H9 (cell line): Measurements from ENCODE around the gene KRTAP20-3. TPM values are rescaled to one million over a fixed set of nuclear protein-coding genes. Genes with fewer than 3 reads are reported as not detected.

Source experiments
- DNase-seq: peaks from one replicate; pipeline ENCODE4 v3.0.0-alpha.2; 2017
- H2AFZ ChIP-seq: one replicate; pipeline ENCODE4 v1.6.1; 2013; ENCODE audit warnings: mild to moderate bottlenecking, low read length, control low read depth, moderate library complexity
- H2AK5ac ChIP-seq: 2 replicates; pipeline ENCODE4 v1.6.1; 2013; ENCODE audit warnings: low read length, control low read depth, mixed read lengths; ENCODE audit not compliant: insufficient read length
- H2BK120ac ChIP-seq: one replicate; pipeline ENCODE4 v1.6.1; 2013; ENCODE audit warnings: low read depth, mild to moderate bottlenecking, low read length, control low read depth, inconsistent platforms; ENCODE audit not compliant: poor library complexity, severe bottlenecking
- H2BK12ac ChIP-seq: 2 replicates; pipeline ENCODE4 v1.6.1; 2013; ENCODE audit warnings: low read length, control low read depth, mixed read lengths, low read depth; ENCODE audit not compliant: insufficient read length
- H2BK15ac ChIP-seq: 2 replicates; pipeline ENCODE4 v1.6.1; 2013; ENCODE audit warnings: low read depth, low read length, control low read depth
- H2BK20ac ChIP-seq: one replicate; pipeline ENCODE4 v1.6.1; 2013; ENCODE audit warnings: low read depth, mild to moderate bottlenecking, low read length, control low read depth, inconsistent platforms; ENCODE audit not compliant: poor library complexity, severe bottlenecking
- H2BK5ac ChIP-seq: 2 replicates; pipeline ENCODE4 v1.6.1; 2013; ENCODE audit warnings: low read length, control low read depth, mixed read lengths; ENCODE audit not compliant: insufficient read length
- H3K14ac ChIP-seq: 2 replicates; pipeline ENCODE4 v1.6.1; 2013; ENCODE audit warnings: low read length, control low read depth; ENCODE audit not compliant: insufficient read depth
- H3K18ac ChIP-seq: 2 replicates; pipeline ENCODE4 v1.6.1; 2013; ENCODE audit warnings: low read depth, mild to moderate bottlenecking, mixed read lengths, low read length, control low read depth; ENCODE audit not compliant: insufficient read length
- H3K23ac ChIP-seq: 2 replicates; pipeline ENCODE4 v1.6.1; 2013; ENCODE audit warnings: low read length, control low read depth, mixed read lengths, low read depth; ENCODE audit not compliant: insufficient read length
- H3K23me2 ChIP-seq: 2 replicates; pipeline ENCODE4 v1.6.1; 2013; ENCODE audit warnings: low read depth, mild to moderate bottlenecking, mixed read lengths, low read length, control low read depth; ENCODE audit not compliant: insufficient read length, poor library complexity, severe bottlenecking
- H3K27ac ChIP-seq: 2 replicates; pipeline ENCODE4 v1.5.1; 2013; ENCODE audit warnings: low read length, control low read depth, mixed read lengths, low read depth; ENCODE audit not compliant: insufficient read length
- H3K27me3 ChIP-seq: 2 replicates; pipeline ENCODE4 v1.6.1; 2013; ENCODE audit warnings: low read length, control low read depth, inconsistent platforms; ENCODE audit not compliant: insufficient read depth
- H3K4ac ChIP-seq: 2 replicates; pipeline ENCODE4 v1.6.1; 2013; ENCODE audit warnings: low read depth, mild to moderate bottlenecking, control low read depth, inconsistent platforms, low read length, moderate library complexity
- H3K4me1 ChIP-seq: 2 replicates; pipeline ENCODE4 v1.6.1; 2013; ENCODE audit warnings: low read length, control low read depth, inconsistent platforms; ENCODE audit not compliant: insufficient read depth
- H3K4me2 ChIP-seq: 2 replicates; pipeline ENCODE4 v1.6.1; 2013; ENCODE audit warnings: low read length, control low read depth, mixed read lengths; ENCODE audit not compliant: insufficient read length, insufficient read depth
- H3K56ac ChIP-seq: 2 replicates; pipeline ENCODE4 v1.6.1; 2013; ENCODE audit warnings: low read depth, mild to moderate bottlenecking, mixed read lengths, low read length, control low read depth; ENCODE audit not compliant: insufficient read length
- H3K79me1 ChIP-seq: 2 replicates; pipeline ENCODE4 v1.6.1; 2013; ENCODE audit warnings: low read depth, mild to moderate bottlenecking, moderate library complexity, low read length, control low read depth, inconsistent platforms; ENCODE audit not compliant: insufficient read depth, poor library complexity, severe bottlenecking
- H3K79me2 ChIP-seq: 2 replicates; pipeline ENCODE4 v1.6.1; 2013; ENCODE audit warnings: low read length, control low read depth, inconsistent platforms; ENCODE audit not compliant: insufficient read depth
- H3K9ac ChIP-seq: 2 replicates; pipeline ENCODE4 v1.6.1; 2013; ENCODE audit warnings: low read length, control low read depth, mixed read lengths; ENCODE audit not compliant: insufficient read length; ENCODE audit errors: extremely low read depth
- H3K9me3 ChIP-seq: one replicate; pipeline ENCODE4 v1.6.1; 2013; ENCODE audit warnings: low read depth, low read length, inconsistent platforms; ENCODE audit not compliant: control insufficient read depth
- H3T11ph ChIP-seq: one replicate; pipeline ENCODE4 v1.6.1; 2013; ENCODE audit warnings: mild to moderate bottlenecking, low read length, control low read depth, inconsistent platforms
- H4K20me1 ChIP-seq: one replicate; pipeline ENCODE4 v1.6.1; 2013; ENCODE audit not compliant: control insufficient read depth, insufficient read length, insufficient read depth
- H4K5ac ChIP-seq: 2 replicates; pipeline ENCODE4 v1.6.1; 2013; ENCODE audit warnings: low read depth, mild to moderate bottlenecking, mixed read lengths, low read length, control low read depth; ENCODE audit not compliant: insufficient read length
- H4K8ac ChIP-seq: replicated peaks from 2 replicates; pipeline ENCODE4 v1.6.1; 2013; ENCODE audit warnings: low read length, control low read depth, mixed read lengths, low read depth; ENCODE audit not compliant: insufficient read length
- H4K91ac ChIP-seq: 2 replicates; pipeline ENCODE4 v1.6.1; 2013; ENCODE audit warnings: low read depth, mild to moderate bottlenecking, moderate library complexity, mixed read lengths, low read length, control low read depth; ENCODE audit not compliant: insufficient read length
- H3K27ac Mint-ChIP-seq, 3 experiments: 2 replicates in 2 of 3; 3 replicates in 1 of 3; pipeline ENCODE4 v1.8.0; 2020 to 2021; ENCODE audit warnings: mixed read lengths in 3 of 3, mild to moderate bottlenecking in 1 of 3, moderate library complexity in 1 of 3
- H3K27me3 Mint-ChIP-seq: 2 replicates; pipeline ENCODE4 v1.8.0; 2021; ENCODE audit warnings: low read depth, mild to moderate bottlenecking, moderate library complexity, mixed read lengths
- H3K36me3 Mint-ChIP-seq, 3 experiments: 2 replicates in 2 of 3; 3 replicates in 1 of 3; pipeline ENCODE4 v1.8.0; 2020 to 2021; ENCODE audit warnings: low read depth in 3 of 3, mixed read lengths in 3 of 3; ENCODE audit not compliant: insufficient read depth in 1 of 3
- H3K4me1 Mint-ChIP-seq, 2 experiments: 2 replicates each; pipeline ENCODE4 v1.8.0; 2020; ENCODE audit warnings: mixed read lengths in 2 of 2
- H3K4me3 Mint-ChIP-seq, 2 experiments: 2 replicates in 1 of 2; 3 replicates in 1 of 2; pipeline ENCODE4 v1.8.0; 2020 to 2021; ENCODE audit warnings: mild to moderate bottlenecking in 2 of 2, mixed read lengths in 2 of 2, moderate library complexity in 1 of 2
- H3K9me3 Mint-ChIP-seq, 2 experiments: 2 replicates in 1 of 2; 3 replicates in 1 of 2; pipeline ENCODE4 v1.8.0; 2020; ENCODE audit warnings: mild to moderate bottlenecking in 2 of 2, mixed read lengths in 2 of 2, moderate library complexity in 1 of 2
- WGBS: extraction: QIAGEN DNeasy Blood & Tissue Kit; methylation state at CpG from one replicate; pipeline ENCODE4 v1.1.7; 2013; ENCODE audit warnings: missing lambda C conversion rate, low lambda C conversion rate, mixed read lengths; ENCODE audit not compliant: insufficient read length; ENCODE audit errors: extremely low coverage; 5-methylcytosine and 5-hydroxymethylcytosine counted together
- total RNA-seq: library from RNA; stranded (reverse); gene quantifications from 2 replicates; pipeline ENCODE4 v1.2.1, GENCODE V29; 2021
- TF ChIP-seq, protein P1 (sequence below): fragments of 200-600 bp; sonication (generic); conservative IDR thresholded peaks from 3 replicates; pipeline ENCODE4 v1.8.0; 2021; ENCODE audit warnings: antibody characterized with exemption, mild to moderate bottlenecking

Gene KRTAP20-3
- total RNA-seq, 1 experiment from 2014 or later: not detected

DNA sequence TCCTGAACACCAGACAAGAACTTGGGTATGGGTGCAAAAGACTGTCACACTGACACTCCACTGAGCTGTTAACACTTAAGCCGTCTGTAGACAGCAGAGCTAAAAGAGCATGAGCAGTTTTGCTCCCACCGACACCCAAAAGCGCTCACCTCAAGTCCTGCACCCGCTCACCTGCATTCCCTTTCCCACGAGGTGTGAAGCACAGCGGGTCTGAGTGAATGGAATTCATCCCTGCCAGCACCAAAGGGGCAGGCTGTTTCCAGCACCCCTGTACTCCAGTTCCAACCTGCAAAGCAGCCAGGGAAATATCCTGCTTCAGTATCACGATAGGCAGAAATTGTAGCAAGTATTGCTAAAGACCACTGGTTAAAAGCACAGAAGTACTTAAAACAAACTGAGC lies 47.2 kb downstream of the KRTAP20-3 start:
- H2BK20ac ChIP-seq: no peak overlapping the region
- H2BK15ac ChIP-seq: no peak overlapping the region
- no peak overlapping the region; the same call in 1 of the 2 replicates for H3K14ac ChIP-seq
- H4K91ac ChIP-seq: no peak overlapping the region
- no peak overlapping the region for H3K4me3 Mint-ChIP-seq
- no peaks in the 10 kb centered on the region for H3K4me1 ChIP-seq
- H3K9me3 Mint-ChIP-seq: peaks cover 0 to 6% of the 10 kb centered on the region in 2 experiments; a peak in 1 of 5 replicates
- H3K56ac ChIP-seq: no peak overlapping the region
- H3K9me3 ChIP-seq: no peaks in the 10 kb centered on the region
- no peak overlapping the region for H2AFZ ChIP-seq
- no peak overlapping the region for H4K5ac ChIP-seq
- no peaks in the 10 kb centered on the region for H3K27me3 Mint-ChIP-seq
- peaks cover 0 to 15% (median 0%) of the 10 kb centered on the region in 3 experiments; a peak in 3 of 7 replicates for H3K36me3 Mint-ChIP-seq
- no peak overlapping the region for H2AK5ac ChIP-seq
- no peaks in the 10 kb centered on the region for H4K20me1 ChIP-seq
- no peak overlapping the region for H3K23ac ChIP-seq
- H3K27ac ChIP-seq: no peak overlapping the region
- no peaks in the 10 kb centered on the region for H3K23me2 ChIP-seq
- H3T11ph ChIP-seq: no peak overlapping the region
- H2BK120ac ChIP-seq: no peak overlapping the region
- H3K27me3 ChIP-seq: no peaks in the 10 kb centered on the region
- H2BK5ac ChIP-seq: no peak overlapping the region
- no peak overlapping the region for H3K4me2 ChIP-seq
- no CpG with 5 or more reads among the region's 7 CpGs for WGBS
- H3K79me1 ChIP-seq: no peaks in the 10 kb centered on the region
- H3K4ac ChIP-seq: no peak overlapping the region
- TF ChIP-seq, protein P1, sequence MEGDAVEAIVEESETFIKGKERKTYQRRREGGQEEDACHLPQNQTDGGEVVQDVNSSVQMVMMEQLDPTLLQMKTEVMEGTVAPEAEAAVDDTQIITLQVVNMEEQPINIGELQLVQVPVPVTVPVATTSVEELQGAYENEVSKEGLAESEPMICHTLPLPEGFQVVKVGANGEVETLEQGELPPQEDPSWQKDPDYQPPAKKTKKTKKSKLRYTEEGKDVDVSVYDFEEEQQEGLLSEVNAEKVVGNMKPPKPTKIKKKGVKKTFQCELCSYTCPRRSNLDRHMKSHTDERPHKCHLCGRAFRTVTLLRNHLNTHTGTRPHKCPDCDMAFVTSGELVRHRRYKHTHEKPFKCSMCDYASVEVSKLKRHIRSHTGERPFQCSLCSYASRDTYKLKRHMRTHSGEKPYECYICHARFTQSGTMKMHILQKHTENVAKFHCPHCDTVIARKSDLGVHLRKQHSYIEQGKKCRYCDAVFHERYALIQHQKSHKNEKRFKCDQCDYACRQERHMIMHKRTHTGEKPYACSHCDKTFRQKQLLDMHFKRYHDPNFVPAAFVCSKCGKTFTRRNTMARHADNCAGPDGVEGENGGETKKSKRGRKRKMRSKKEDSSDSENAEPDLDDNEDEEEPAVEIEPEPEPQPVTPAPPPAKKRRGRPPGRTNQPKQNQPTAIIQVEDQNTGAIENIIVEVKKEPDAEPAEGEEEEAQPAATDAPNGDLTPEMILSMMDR: no peak
- H3K27ac Mint-ChIP-seq: no peak overlapping the region
- no peak overlapping the region for H2BK12ac ChIP-seq
- DNase-seq: no peak
- H3K79me2 ChIP-seq: no peaks in the 10 kb centered on the region; the same call in 1 of the 2 replicates
- no peak overlapping the region for H3K9ac ChIP-seq
- H3K4me1 Mint-ChIP-seq: peaks cover 0 to 2% of the 10 kb centered on the region in 2 experiments; a peak in 2 of 4 replicates
- no peak overlapping the region for H3K18ac ChIP-seq
- H4K8ac ChIP-seq: no peak overlapping the region

Other genes starting within 250 kb of the KRTAP20-3 start
- gene KRTAP13-1, start 246.8 kb upstream of the KRTAP20-3 start, total RNA-seq: not detected in 2 replicates
- gene KRTAP13-3, start 216.9 kb upstream of the KRTAP20-3 start, total RNA-seq: not detected in 2 replicates
- 0.39 and 0.68 TPM in 2 replicates for gene KRTAP13-4, start 212.6 kb upstream of the KRTAP20-3 start, total RNA-seq
- gene KRTAP15-1, start 202.6 kb upstream of the KRTAP20-3 start, total RNA-seq: not detected in 2 replicates
- gene KRTAP19-1, start 162.5 kb upstream of the KRTAP20-3 start, total RNA-seq: not detected in 2 replicates
- not detected in 2 replicates for gene KRTAP19-2, start 155.4 kb upstream of the KRTAP20-3 start, total RNA-seq
- gene KRTAP19-3, start 150.9 kb upstream of the KRTAP20-3 start, total RNA-seq: not detected in 2 replicates
- gene KRTAP19-4, start 145.7 kb upstream of the KRTAP20-3 start, total RNA-seq: not detected in 2 replicates
- gene KRTAP19-5, start 140.7 kb upstream of the KRTAP20-3 start, total RNA-seq: not detected in 2 replicates
- gene KRTAP19-6, start 101.0 kb upstream of the KRTAP20-3 start, total RNA-seq: not detected in 2 replicates
- not detected in 2 replicates for gene KRTAP19-7, start 81.5 kb upstream of the KRTAP20-3 start, total RNA-seq
- not detected in 2 replicates for gene KRTAP22-2, start 52.5 kb upstream of the KRTAP20-3 start, total RNA-seq
- not detected in 2 replicates for gene KRTAP6-3, start 50.4 kb upstream of the KRTAP20-3 start, total RNA-seq
- not detected in 2 replicates for gene KRTAP6-2, start 44.0 kb upstream of the KRTAP20-3 start, total RNA-seq
- not detected in 2 replicates for gene KRTAP22-1, start 41.8 kb upstream of the KRTAP20-3 start, total RNA-seq
- not detected in 2 replicates for gene KRTAP6-1, start 28.9 kb upstream of the KRTAP20-3 start, total RNA-seq
- not detected in 2 replicates for gene KRTAP20-1, start 26.4 kb upstream of the KRTAP20-3 start, total RNA-seq
- not detected in 2 replicates for gene KRTAP20-4, start 22.2 kb upstream of the KRTAP20-3 start, total RNA-seq
- gene KRTAP20-2, start 7.7 kb upstream of the KRTAP20-3 start, total RNA-seq: not detected in 2 replicates
- gene KRTAP21-3, start 75.9 kb downstream of the KRTAP20-3 start, total RNA-seq: not detected in 2 replicates
- gene KRTAP21-2, start 104.4 kb downstream of the KRTAP20-3 start, total RNA-seq: not detected in 2 replicates
- not detected in 2 replicates for gene KRTAP21-1, start 112.6 kb downstream of the KRTAP20-3 start, total RNA-seq
- gene KRTAP8-1, start 170.4 kb downstream of the KRTAP20-3 start, total RNA-seq: not detected in 2 replicates
- not detected in 2 replicates for gene KRTAP7-1, start 186.9 kb downstream of the KRTAP20-3 start, total RNA-seq
- not detected in 2 replicates for gene KRTAP11-1, start 238.7 kb downstream of the KRTAP20-3 start, total RNA-seq